Breast epithelium (tissue), 4 donors: ENCODE data around the gene SPR. TPM values are rescaled to one million over a fixed set of nuclear protein-coding genes. Genes with fewer than 3 reads are reported as not detected.
A peak's percentile ranks its signal among the peaks of the same experiment; 100 is the strongest.

Experiments
- DNase-seq, 2 donors: peaks; one replicate each; pipeline ENCODE4 v3.0.0-alpha.2; 2019; ENCODE audit warnings: low spot score in 2 of 2
- H3K27ac ChIP-seq, 2 donors: fragments of 200-600 bp; sonication (generic) in 1 of 2; one replicate each; pipeline ENCODE4 v1.5.1; 2016 to 2019; ENCODE audit warnings: mild to moderate bottlenecking in 1 of 2
- H3K27me3 ChIP-seq, 2 donors: fragments of 200-600 bp; sonication (generic) in 1 of 2; one replicate each; pipeline versions ENCODE4 v1.5.1 to v1.6.0; 2017 to 2019; ENCODE audit warnings: control low read depth in 1 of 2, mild to moderate bottlenecking in 1 of 2
- H3K36me3 ChIP-seq: fragments of 200-600 bp; one replicate; pipeline ENCODE4 v1.5.1; 2019
- H3K4me1 ChIP-seq, 2 donors: fragments of 200-600 bp; sonication (generic); one replicate each; pipeline ENCODE4 v1.5.1; 2016 to 2019; ENCODE audit warnings: control low read depth in 1 of 2
- H3K4me3 ChIP-seq, 3 donors: fragments of 200-600 bp; sonication (generic); 1 replicate in 2 of 3; 2 replicates in 1 of 3; pipeline ENCODE4 v1.5.1; 2016 to 2019; ENCODE audit warnings: mild to moderate bottlenecking in 3 of 3, moderate library complexity in 2 of 3
- H3K9me3 ChIP-seq, 2 donors: fragments of 200-600 bp; sonication (generic) in 1 of 2; one replicate each; pipeline ENCODE4 v1.5.1; 2016 to 2019; ENCODE audit warnings: control low read depth in 1 of 2
- CTCF ChIP-seq, 3 donors: fragments of 450-650 bp; IDR thresholded peaks; one replicate each; pipeline ENCODE4 v1.5.1; 2016 to 2017; ENCODE audit warnings: antibody characterized with exemption in 3 of 3, mild to moderate bottlenecking in 3 of 3, moderate library complexity in 3 of 3
- POLR2A ChIP-seq: fragments of 450-650 bp; IDR thresholded peaks from one replicate; pipeline ENCODE4 v1.6.1; 2016; ENCODE audit warnings: antibody characterized with exemption, mild to moderate bottlenecking, moderate library complexity
- POLR2AphosphoS5 ChIP-seq, 3 donors: sonication (generic); formaldehyde crosslinking; IDR thresholded peaks; one replicate each; pipeline ENCODE4 v1.6.1; 2017; ENCODE audit warnings: antibody characterized with exemption in 3 of 3
- intact Hi-C: fragments of 100-400 bp; cut with DNase I; formaldehyde crosslinking; loops from one replicate; pipeline ENCODE4 v1.15.1; 2023; ENCODE audit warnings: low total_unique reads
- total RNA-seq, 3 donors: library from RNA; depleted of rRNA; stranded (reverse); fragments of >200 nt; gene quantifications; one replicate each; pipeline ENCODE4 v1.1.0, GENCODE V29; 2016

Gene SPR
- total RNA-seq, 3 donors from 2014 or later: 36.3 to 53.4 (median 46.2) TPM

GRCh38 chr2:72911256-72911655, 24.0 kb downstream of the SPR start:
- no peak overlapping the region for H3K27ac ChIP-seq
- no peak for DNase-seq
- H3K27me3 ChIP-seq: peaks cover 3 to 96% of the 10 kb centered on the region in 2 donors
- TF ChIP-seq POLR2A (no peak), CTCF (IDR thresholded peaks at IDR 0.05) (no peak), POLR2AphosphoS5 (IDR thresholded peaks at IDR 0.05) (no peak)
- H3K4me3 ChIP-seq: no peak overlapping the region
- intact Hi-C loops: no loop called here
- H3K9me3 ChIP-seq: no peaks in the 10 kb centered on the region
- no peaks in the 10 kb centered on the region for H3K4me1 ChIP-seq
- H3K36me3 ChIP-seq: no peaks in the 10 kb centered on the region

- Histone ChIP-seq H3K27me3 (peaks cover 16 to 100% of the 10 kb centered on the region in 2 donors), H3K4me3 (no peak overlapping the region), H3K36me3 (no peaks in the 10 kb centered on the region), H3K4me1 (peaks cover 14 to 17% of the 10 kb centered on the region in 2 donors), H3K27ac (no peak overlapping the region), H3K9me3 (no peaks in the 10 kb centered on the region)
- no peak for DNase-seq
- intact Hi-C loops: no loop called here
- TF ChIP-seq POLR2A: no peak
- TF ChIP-seq POLR2AphosphoS5 (IDR thresholded peaks at IDR 0.05): no peak
Observed at GRCh38 chr2:72913486-72914205, 26.4 kb downstream of the SPR start.

GRCh38 chr2:72914206-72914559, 27.0 kb downstream of the SPR start:
- TF ChIP-seq CTCF (IDR thresholded peaks at IDR 0.05): no peak
- no peak for DNase-seq
- Histone ChIP-seq H3K4me3 (no peak overlapping the region), H3K4me1 (peaks cover 14 to 17% of the 10 kb centered on the region in 2 donors), H3K27me3 (peaks cover 16 to 100% of the 10 kb centered on the region in 2 donors), H3K36me3 (no peaks in the 10 kb centered on the region), H3K27ac (no peak overlapping the region), H3K9me3 (no peaks in the 10 kb centered on the region)
- intact Hi-C loops: no loop called here

- Histone ChIP-seq H3K9me3 (no peaks in the 10 kb centered on the region), H3K27ac (no peak overlapping the region), H3K4me1 (peaks cover 14 to 17% of the 10 kb centered on the region in 2 donors), H3K27me3 (peaks cover 16 to 100% of the 10 kb centered on the region in 2 donors), H3K36me3 (no peaks in the 10 kb centered on the region), H3K4me3 (no peak overlapping the region)
- intact Hi-C loops: no loop called here
- no peak for TF ChIP-seq POLR2AphosphoS5 (IDR thresholded peaks at IDR 0.05)
- no peak for TF ChIP-seq POLR2A
- no peak for TF ChIP-seq CTCF (IDR thresholded peaks at IDR 0.05)
- DNase-seq: no peak
Observed at GRCh38 chr2:72914589-72915319, 27.5 kb downstream of the SPR start.

- no peaks in the 10 kb centered on the region for H3K36me3 ChIP-seq
- H3K27ac ChIP-seq: no peak overlapping the region
- peaks cover 16 to 100% of the 10 kb centered on the region in 2 donors for H3K27me3 ChIP-seq
- no peaks in the 10 kb centered on the region for H3K9me3 ChIP-seq
- no peak for TF ChIP-seq POLR2AphosphoS5 (IDR thresholded peaks at IDR 0.05)
- TF ChIP-seq POLR2A: no peak
- H3K4me3 ChIP-seq: peak overlapping the region; percentile 25 to 66 (median 48)
- peaks cover 14 to 17% of the 10 kb centered on the region in 2 donors for H3K4me1 ChIP-seq
- no peak for DNase-seq
- intact Hi-C loops: no loop called here
Observed at GRCh38 chr2:72915320-72915906, 28.2 kb downstream of the SPR start.
